ENCODE data around the gene TRANK1.

DNA sequence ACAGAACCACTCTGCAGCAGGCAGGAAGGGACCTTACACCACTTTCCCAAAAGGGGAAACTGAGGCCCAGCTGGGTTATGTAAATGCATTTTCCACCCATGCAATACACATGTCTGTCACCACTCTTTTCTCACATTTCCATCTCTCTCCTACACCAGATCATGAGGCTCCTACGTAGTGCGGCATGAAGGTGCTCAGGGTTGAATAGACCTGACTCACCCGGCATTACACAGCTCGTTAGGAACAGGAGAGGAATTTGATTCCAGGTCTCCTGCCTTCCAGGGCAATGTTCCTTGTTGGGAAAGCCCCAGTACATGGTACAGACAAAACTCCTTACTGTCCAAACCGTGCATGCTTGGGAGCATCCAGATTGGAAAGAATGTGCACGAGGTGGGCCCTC is 118.6 kb downstream of the TRANK1 start:
- TF ChIP-seq ZBTB33 (IDR thresholded peaks at IDR 0.05) (no peak), TAF1 (conservative IDR thresholded peaks at IDR 0.05) (no peak), JUND (IDR thresholded peaks at IDR 0.05) (no peak), GABPA (IDR thresholded peaks at IDR 0.05 in 1 of 2, conservative IDR thresholded peaks at IDR 0.05 in 1 of 2) (no peak), SP1 (IDR thresholded peaks at IDR 0.05) (no peak), HNF4A (conservative IDR thresholded peaks at IDR 0.05) (no peak), EGR1 (IDR thresholded peaks at IDR 0.05; ENCODE audit: low read depth in 2 of 2) (no peak), RAD21 (IDR thresholded peaks at IDR 0.05) (no peak), NR2F2 (IDR thresholded peaks at IDR 0.05) (no peak)
- TF ChIP-seq, protein P1, sequence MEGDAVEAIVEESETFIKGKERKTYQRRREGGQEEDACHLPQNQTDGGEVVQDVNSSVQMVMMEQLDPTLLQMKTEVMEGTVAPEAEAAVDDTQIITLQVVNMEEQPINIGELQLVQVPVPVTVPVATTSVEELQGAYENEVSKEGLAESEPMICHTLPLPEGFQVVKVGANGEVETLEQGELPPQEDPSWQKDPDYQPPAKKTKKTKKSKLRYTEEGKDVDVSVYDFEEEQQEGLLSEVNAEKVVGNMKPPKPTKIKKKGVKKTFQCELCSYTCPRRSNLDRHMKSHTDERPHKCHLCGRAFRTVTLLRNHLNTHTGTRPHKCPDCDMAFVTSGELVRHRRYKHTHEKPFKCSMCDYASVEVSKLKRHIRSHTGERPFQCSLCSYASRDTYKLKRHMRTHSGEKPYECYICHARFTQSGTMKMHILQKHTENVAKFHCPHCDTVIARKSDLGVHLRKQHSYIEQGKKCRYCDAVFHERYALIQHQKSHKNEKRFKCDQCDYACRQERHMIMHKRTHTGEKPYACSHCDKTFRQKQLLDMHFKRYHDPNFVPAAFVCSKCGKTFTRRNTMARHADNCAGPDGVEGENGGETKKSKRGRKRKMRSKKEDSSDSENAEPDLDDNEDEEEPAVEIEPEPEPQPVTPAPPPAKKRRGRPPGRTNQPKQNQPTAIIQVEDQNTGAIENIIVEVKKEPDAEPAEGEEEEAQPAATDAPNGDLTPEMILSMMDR (IDR thresholded peaks at IDR 0.05; ENCODE audit: low read depth, low read length, missing input control): no peak
- TF ChIP-seq, protein P2, sequence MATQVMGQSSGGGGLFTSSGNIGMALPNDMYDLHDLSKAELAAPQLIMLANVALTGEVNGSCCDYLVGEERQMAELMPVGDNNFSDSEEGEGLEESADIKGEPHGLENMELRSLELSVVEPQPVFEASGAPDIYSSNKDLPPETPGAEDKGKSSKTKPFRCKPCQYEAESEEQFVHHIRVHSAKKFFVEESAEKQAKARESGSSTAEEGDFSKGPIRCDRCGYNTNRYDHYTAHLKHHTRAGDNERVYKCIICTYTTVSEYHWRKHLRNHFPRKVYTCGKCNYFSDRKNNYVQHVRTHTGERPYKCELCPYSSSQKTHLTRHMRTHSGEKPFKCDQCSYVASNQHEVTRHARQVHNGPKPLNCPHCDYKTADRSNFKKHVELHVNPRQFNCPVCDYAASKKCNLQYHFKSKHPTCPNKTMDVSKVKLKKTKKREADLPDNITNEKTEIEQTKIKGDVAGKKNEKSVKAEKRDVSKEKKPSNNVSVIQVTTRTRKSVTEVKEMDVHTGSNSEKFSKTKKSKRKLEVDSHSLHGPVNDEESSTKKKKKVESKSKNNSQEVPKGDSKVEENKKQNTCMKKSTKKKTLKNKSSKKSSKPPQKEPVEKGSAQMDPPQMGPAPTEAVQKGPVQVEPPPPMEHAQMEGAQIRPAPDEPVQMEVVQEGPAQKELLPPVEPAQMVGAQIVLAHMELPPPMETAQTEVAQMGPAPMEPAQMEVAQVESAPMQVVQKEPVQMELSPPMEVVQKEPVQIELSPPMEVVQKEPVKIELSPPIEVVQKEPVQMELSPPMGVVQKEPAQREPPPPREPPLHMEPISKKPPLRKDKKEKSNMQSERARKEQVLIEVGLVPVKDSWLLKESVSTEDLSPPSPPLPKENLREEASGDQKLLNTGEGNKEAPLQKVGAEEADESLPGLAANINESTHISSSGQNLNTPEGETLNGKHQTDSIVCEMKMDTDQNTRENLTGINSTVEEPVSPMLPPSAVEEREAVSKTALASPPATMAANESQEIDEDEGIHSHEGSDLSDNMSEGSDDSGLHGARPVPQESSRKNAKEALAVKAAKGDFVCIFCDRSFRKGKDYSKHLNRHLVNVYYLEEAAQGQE (IDR thresholded peaks at IDR 0.05): no peak
- TF ChIP-seq, protein P3, sequence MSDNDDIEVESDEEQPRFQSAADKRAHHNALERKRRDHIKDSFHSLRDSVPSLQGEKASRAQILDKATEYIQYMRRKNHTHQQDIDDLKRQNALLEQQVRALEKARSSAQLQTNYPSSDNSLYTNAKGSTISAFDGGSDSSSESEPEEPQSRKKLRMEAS (IDR thresholded peaks at IDR 0.05): no peak
- TF ChIP-seq, protein P4, sequence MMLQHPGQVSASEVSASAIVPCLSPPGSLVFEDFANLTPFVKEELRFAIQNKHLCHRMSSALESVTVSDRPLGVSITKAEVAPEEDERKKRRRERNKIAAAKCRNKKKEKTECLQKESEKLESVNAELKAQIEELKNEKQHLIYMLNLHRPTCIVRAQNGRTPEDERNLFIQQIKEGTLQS (IDR thresholded peaks at IDR 0.05): no peak
